ENCODE data around the gene ACE2. TPM values are rescaled to one million over a fixed set of nuclear protein-coding genes. Genes with fewer than 3 reads are reported as not detected.

Gene ACE2
- total RNA-seq, 1 experiment from 2014 or later = 1.8 TPM

- Histone ChIP-seq H3K9me3 (no peaks in the 10 kb centered on the region), H3K4me3 (ENCODE audit: low read depth, low read length) (no peak overlapping the region), H3K36me3 (ENCODE audit: control insufficient read depth, insufficient read depth, low read length) (no peaks in the 10 kb centered on the region), H3K27me3 (replicated peaks; ENCODE audit: control insufficient read depth, insufficient read depth, low read length) (no peaks in the 10 kb centered on the region; the same call in 1 of the 2 replicates), H3K4me1 (no peaks in the 10 kb centered on the region)
- CTCF ChIA-PET = no interaction called here
- no peak for DNase-seq
- POLR2A ChIA-PET = no interaction called here
- intact Hi-C loops (cut with micrococcal nuclease; ENCODE audit: unreplicated experiment) = no loop called here
- no peak overlapping the region for H3K4me3 Mint-ChIP-seq (ENCODE audit: unreplicated experiment)
- TF ChIP-seq CTCF (IDR thresholded peaks at IDR 0.05; ENCODE audit: insufficient read depth in 1 of 2, low read depth in 1 of 2, low read length in 1 of 2, severe bottlenecking in 1 of 2, unreplicated experiment in 1 of 2) = no peak
- no peak overlapping the region for H3K27ac Mint-ChIP-seq (ENCODE audit: unreplicated experiment)
- H3K36me3 Mint-ChIP-seq (ENCODE audit: insufficient read depth, unreplicated experiment) = no peaks in the 10 kb centered on the region
- no TSS peak for BruUV-seq (replicated peaks)
- H3K9me3 Mint-ChIP-seq (ENCODE audit: unreplicated experiment) = no peaks in the 10 kb centered on the region
- peaks cover 8% of the 10 kb centered on the region for H3K27me3 Mint-ChIP-seq (ENCODE audit: insufficient read depth, unreplicated experiment)
- no peaks in the 10 kb centered on the region for H3K4me1 Mint-ChIP-seq (ENCODE audit: low read depth, unreplicated experiment)
These were observed 77.7 kb downstream of the ACE2 start for GRCh38 chrX:15523088-15523487.

- no TSS peak for BruUV-seq (replicated peaks)
- no peaks in the 10 kb centered on the region for H3K36me3 ChIP-seq (ENCODE audit: control insufficient read depth, insufficient read depth, low read length)
- no peak for TF ChIP-seq CTCF (IDR thresholded peaks at IDR 0.05; ENCODE audit: insufficient read depth in 1 of 2, low read depth in 1 of 2, low read length in 1 of 2, severe bottlenecking in 1 of 2, unreplicated experiment in 1 of 2)
- no peak for DNase-seq
- no peaks in the 10 kb centered on the region for H3K4me1 ChIP-seq
- Mint-ChIP-seq H3K9me3 (ENCODE audit: unreplicated experiment) (no peaks in the 10 kb centered on the region), H3K4me1 (ENCODE audit: low read depth, unreplicated experiment) (no peaks in the 10 kb centered on the region), H3K27ac (ENCODE audit: unreplicated experiment) (no peak overlapping the region), H3K36me3 (ENCODE audit: insufficient read depth, unreplicated experiment) (no peaks in the 10 kb centered on the region), H3K4me3 (ENCODE audit: unreplicated experiment) (no peak overlapping the region), H3K27me3 (ENCODE audit: insufficient read depth, unreplicated experiment) (peaks cover 8% of the 10 kb centered on the region)
- H3K27me3 ChIP-seq (replicated peaks; ENCODE audit: control insufficient read depth, insufficient read depth, low read length) = no peaks in the 10 kb centered on the region; the same call in 1 of the 2 replicates
- intact Hi-C loops (cut with micrococcal nuclease; ENCODE audit: unreplicated experiment) = no loop called here
- ChIA-PET POLR2A (no interaction called here), CTCF (no interaction called here)
- H3K9me3 ChIP-seq = no peaks in the 10 kb centered on the region
- H3K4me3 ChIP-seq (ENCODE audit: low read depth, low read length) = no peak overlapping the region
These were observed 78.3 kb downstream of the ACE2 start for GRCh38 chrX:15522464-15522863.

- TF ChIP-seq CTCF (IDR thresholded peaks at IDR 0.05; ENCODE audit: insufficient read depth in 1 of 2, low read depth in 1 of 2, low read length in 1 of 2, severe bottlenecking in 1 of 2, unreplicated experiment in 1 of 2) = no peak
- no peaks in the 10 kb centered on the region for H3K4me1 Mint-ChIP-seq (ENCODE audit: low read depth, unreplicated experiment)
- H3K4me3 ChIP-seq (ENCODE audit: low read depth, low read length) = no peak overlapping the region
These were observed 84.8 kb downstream of the ACE2 start for GRCh38 chrX:15515931-15516330.

More at GRCh38 chrX:15515931-15516330, 84.8 kb downstream of the ACE2 start:
- Mint-ChIP-seq H3K27me3 (ENCODE audit: insufficient read depth, unreplicated experiment) (peaks cover 3% of the 10 kb centered on the region), H3K9me3 (ENCODE audit: unreplicated experiment) (no peaks in the 10 kb centered on the region), H3K27ac (ENCODE audit: unreplicated experiment) (no peak overlapping the region), H3K4me3 (ENCODE audit: unreplicated experiment) (no peak overlapping the region), H3K36me3 (ENCODE audit: insufficient read depth, unreplicated experiment) (no peaks in the 10 kb centered on the region)
- BruUV-seq (replicated peaks) = no TSS peak
- ChIA-PET CTCF (no interaction called here), POLR2A (no interaction called here)
- no peaks in the 10 kb centered on the region for H3K9me3 ChIP-seq
- H3K36me3 ChIP-seq (ENCODE audit: control insufficient read depth, insufficient read depth, low read length) = no peaks in the 10 kb centered on the region
- H3K27me3 ChIP-seq (replicated peaks; ENCODE audit: control insufficient read depth, insufficient read depth, low read length) = no peaks in the 10 kb centered on the region
- intact Hi-C loops (cut with micrococcal nuclease; ENCODE audit: unreplicated experiment) = no loop called here
- DNase-seq = no peak
- no peaks in the 10 kb centered on the region for H3K4me1 ChIP-seq
